SU-DHL-6 (cell line): ENCODE data around the gene GALNT10.
"Not testable (repeated sequence)": the region's sequence is repeated elsewhere in the genome, so short reads cannot be mapped to it uniquely, and the experiment has no call there.

Source experiments
- CTCF ChIP-seq: fragments of 200-600 bp; sonication (generic); IDR thresholded peaks from one replicate; pipeline ENCODE4 v1.5.1; 2017; ENCODE audit warnings: antibody characterized with exemption, mild to moderate bottlenecking, low read length, moderate library complexity; ENCODE audit not compliant: insufficient read depth, poor library complexity, severe bottlenecking
- EZH2phosphoT487 ChIP-seq: fragments of 200-600 bp; sonication (generic), shearing (Covaris generic); conservative IDR thresholded peaks from 2 replicates; pipeline ENCODE4 v1.6.1; 2018; ENCODE audit warnings: mild to moderate bottlenecking, antibody characterized with exemption, low read length, moderate library complexity, mixed read lengths

GRCh38 chr5:154360241-154360640 lies 169.7 kb downstream of the GALNT10 start:
- not testable (repeated sequence) for TF ChIP-seq CTCF, EZH2phosphoT487
